Measurements from ENCODE around the gene PRIMA1.
"Not testable (repeated sequence)": the region's sequence is repeated elsewhere in the genome, so short reads cannot be mapped to it uniquely, and the experiment has no call there.

Gene PRIMA1

GRCh38 chr14:93788293-93788542, at the start of gene PRIMA1:
PRIMA1 (minus strand) TSS chr14:93788485; CDS start chr14:93787718, 767 bp downstream.
- no peak for DNase-seq (ENCODE audit: low read depth)

DNA sequence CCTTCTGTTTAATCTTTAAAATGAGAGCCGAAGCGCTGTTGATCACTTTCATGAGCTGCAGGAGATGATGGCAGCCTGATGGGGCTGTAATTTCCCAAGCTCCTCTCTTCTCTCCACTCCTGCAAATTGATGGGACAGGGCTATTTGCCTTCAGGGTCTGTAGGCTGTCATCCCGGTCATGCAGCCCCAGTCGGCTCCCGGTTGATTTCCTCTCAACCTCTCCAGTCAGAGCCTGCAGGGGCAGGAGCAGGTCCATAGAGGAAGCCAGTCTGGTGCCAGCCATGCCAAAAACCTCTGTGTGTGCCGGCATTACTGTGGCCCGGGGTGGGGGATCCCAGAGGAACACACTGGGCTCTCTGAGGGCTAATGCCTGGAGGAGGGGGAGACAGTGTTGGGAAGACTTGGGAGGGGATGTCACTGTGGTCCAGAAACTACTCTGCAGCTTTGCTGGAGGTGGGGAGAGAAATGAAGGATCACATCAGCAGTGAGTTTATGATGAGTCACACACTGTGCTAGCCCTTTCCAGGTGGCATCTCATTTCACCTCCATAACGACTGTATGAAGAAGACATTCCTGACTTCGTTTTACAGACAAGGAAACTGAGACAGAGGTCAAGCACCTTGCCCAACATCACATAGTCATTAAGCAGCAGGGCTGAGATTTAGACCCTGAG, 46.5 kb upstream of the PRIMA1 start:
- DNase-seq (ENCODE audit: low read depth) = no peak

- DNase-seq (ENCODE audit: low read depth) = no peak
These were observed 44.4 kb upstream of the PRIMA1 start for GRCh38 chr14:93832665-93833064.

DNA sequence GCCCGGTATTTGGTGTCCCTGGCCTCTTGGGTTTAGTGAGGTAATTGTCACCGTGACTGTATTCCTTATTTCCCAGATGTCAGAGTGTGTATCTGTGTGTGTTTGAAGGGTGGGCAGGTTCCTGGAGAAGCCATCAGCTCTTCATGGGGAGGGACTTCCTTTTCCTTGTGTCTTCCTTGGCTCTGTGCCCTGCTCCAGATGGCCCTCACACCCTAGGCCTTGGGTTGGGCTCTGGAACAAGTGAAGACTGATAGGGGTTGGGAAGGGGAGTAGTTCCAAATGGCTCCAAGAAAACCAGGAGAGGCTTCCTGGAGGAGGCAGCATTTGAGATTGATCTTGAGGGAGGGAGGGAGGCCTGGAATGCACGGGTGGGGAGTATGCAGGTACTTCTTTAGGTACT, 43.8 kb upstream of the PRIMA1 start:
- DNase-seq (ENCODE audit: low read depth) = no peak

- no peak for DNase-seq (ENCODE audit: low read depth)
These were observed 42.6 kb upstream of the PRIMA1 start for GRCh38 chr14:93830753-93831461.

GRCh38 chr14:93829839-93830481, 41.7 kb upstream of the PRIMA1 start:
- no peak for DNase-seq (ENCODE audit: low read depth)

- no peak for DNase-seq (ENCODE audit: low read depth)
These were observed 36.9 kb upstream of the PRIMA1 start for GRCh38 chr14:93825235-93825553.

DNA sequence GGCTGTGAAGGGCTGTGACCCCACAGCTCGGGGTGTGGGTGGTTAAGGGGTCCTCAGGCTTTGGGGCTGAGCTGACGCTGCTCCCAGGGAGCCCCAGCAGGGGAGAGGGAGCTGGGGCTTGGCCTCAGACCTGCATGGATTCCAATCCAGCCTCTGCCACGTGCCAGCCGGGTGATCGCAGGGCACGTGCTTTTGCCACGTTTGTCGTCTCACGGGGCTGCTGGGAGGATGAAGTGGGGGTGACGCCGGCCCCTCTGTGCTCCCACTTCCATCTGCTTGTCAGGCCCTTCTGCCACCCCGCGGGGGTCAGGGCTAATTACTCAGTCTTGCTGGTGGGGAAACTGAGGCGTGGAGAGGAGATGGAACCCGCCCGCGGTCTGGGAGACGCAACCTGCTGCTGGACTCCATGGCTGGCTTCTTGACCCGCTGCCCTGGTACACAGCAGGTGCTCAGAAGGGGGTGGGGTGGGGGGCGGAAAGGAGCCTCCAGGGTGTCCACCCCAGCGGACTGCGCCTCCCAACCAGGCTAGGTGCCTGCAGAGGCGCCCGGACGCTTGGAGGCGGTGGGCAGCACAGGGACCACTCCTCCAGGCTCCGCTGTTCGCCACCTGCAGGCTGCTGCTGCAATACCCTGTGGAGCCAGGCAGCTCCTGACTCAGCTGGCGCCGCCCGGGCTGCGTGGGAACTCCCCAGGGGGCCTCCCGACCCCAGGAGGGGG, 36.4 kb upstream of the PRIMA1 start:
- DNase-seq (ENCODE audit: low read depth) = no peak

- no peak for DNase-seq (ENCODE audit: low read depth)
These were observed 35.8 kb upstream of the PRIMA1 start for GRCh38 chr14:93824076-93824475.

- DNase-seq (ENCODE audit: low read depth) = no peak
These were observed 32.8 kb upstream of the PRIMA1 start for GRCh38 chr14:93821051-93821450.

DNA sequence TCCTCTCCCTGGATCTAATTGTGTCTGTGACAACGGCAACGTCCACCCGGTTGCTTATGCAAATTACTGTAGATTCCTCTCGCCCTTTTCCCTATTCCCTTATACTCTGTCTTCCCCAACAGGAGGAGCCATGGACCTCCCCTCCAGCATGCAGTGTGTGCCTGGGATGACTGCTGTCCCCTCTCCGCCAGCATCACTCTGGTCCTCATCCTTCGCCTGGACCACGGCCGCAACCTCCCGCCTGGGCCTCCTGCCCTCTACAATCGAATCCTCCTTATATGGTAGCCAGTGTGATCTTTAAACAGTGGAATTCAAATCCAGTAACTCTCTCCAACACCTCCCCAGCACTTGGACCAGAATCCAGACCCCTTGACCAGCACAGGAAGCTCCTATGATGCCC, 30.6 kb upstream of the PRIMA1 start:
- DNase-seq (ENCODE audit: low read depth) = no peak

DNA sequence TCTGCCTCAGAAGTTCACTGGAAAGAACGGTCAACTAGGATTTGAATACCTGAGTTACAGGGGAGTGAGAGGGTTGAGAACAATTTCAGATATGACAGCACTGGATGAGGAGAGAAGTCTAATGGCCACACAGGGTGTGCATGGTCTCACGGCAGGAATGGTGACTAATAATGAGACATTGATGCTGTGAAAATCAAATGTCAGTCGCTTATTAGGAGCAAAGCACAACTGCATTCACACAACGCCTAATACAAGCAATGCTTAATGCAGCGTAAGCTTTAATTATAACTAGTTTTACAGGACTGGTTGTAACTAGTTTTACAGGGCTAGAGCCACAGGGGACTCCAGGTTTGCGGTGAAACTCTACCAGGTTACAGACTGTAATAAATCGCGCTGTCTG, 23.4 kb upstream of the PRIMA1 start:
- DNase-seq (ENCODE audit: low read depth) = no peak

- no peak for DNase-seq (ENCODE audit: low read depth)
These were observed 22.7 kb upstream of the PRIMA1 start for GRCh38 chr14:93811020-93811419.

- DNase-seq (ENCODE audit: low read depth) = not testable (repeated sequence)
These were observed 21.5 kb upstream of the PRIMA1 start for GRCh38 chr14:93809491-93810420.

GRCh38 chr14:93804654-93805053, 16.4 kb upstream of the PRIMA1 start:
- no peak for DNase-seq (ENCODE audit: low read depth)

GRCh38 chr14:93803408-93804318, 15.4 kb upstream of the PRIMA1 start:
- no peak for DNase-seq (ENCODE audit: low read depth)

DNA sequence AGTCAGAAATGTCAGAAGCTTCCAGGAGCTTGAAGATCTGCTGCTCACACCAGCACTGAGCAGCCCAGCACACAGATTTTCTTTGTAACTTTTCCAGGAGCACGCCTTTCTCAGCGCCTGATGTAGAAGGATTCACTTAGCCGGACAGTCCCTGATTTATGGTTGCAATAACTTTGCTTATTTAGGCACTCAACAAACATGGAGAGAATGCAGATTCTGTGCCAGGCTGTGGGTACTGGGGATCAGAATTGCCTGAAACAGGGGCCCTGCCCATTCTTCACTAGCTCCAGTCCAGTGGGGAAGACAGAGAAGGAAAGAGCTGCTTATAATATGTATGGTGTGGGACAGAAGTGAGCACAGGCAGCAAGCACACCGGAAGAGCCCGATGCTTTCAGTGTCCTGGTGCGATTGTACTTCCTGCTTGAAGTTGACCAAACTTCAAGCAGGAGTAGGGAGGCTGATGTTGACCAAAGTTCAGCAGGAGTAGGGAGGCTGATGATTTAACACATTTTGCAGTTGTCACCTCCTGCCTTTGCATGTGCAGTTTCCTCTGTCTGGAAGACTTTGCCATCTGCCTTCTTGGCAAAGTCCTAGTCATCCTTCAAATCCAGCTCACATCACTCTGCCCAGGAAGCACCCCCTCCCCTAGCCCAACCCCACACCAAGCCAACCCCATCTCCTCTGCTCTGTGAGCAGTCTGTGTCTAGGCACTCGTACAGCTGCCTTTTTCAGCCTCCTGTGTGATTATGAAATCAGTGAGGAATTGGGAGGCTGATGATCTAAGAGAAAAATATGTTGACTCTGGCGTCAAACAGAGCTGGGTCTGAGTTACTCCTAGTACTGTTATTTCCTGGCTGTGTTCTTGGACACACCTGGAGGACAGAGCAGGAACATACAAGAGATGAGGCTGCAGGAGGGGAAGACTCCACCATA, 12.0 kb upstream of the PRIMA1 start:
- no peak for DNase-seq (ENCODE audit: low read depth)

DNA sequence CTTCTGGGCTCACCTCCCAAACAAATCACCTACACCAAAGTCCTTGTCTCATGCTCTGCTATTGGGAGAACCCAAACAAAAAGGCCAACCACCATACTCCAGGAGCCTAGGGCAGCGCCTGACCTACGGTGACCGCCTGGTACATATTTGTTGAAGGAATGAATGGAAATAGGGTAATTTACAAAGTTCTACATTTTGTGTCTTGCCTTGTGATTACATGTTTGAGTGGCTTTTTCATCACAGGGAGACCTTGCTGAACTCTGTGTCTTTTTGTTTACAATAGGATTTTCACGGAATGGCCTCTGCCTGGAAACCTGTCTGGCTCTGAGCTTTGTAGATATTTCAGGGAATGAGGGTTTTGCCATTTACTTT, 11.3 kb upstream of the PRIMA1 start:
- DNase-seq (ENCODE audit: low read depth) = no peak

DNA sequence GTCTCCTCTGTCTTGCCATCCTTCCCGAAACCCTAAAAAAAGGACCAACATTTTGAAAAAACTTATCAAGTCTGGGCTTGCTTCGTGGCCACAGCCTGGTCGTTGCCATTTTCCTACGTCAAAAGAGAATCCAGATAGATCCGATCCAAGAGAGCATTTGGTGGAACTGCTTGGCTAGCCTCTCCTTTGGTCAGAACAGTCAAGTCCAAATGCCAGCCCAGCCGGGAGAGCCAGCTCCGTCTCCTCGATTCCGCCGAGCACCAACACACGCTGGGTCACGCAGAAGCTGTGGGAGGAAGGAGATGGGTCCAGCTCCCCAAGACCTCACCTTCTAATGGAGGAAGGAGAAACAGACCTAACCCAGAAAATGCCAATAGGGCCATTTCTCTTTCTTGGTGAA, 9.3 kb upstream of the PRIMA1 start:
- no peak for DNase-seq (ENCODE audit: low read depth)

DNA sequence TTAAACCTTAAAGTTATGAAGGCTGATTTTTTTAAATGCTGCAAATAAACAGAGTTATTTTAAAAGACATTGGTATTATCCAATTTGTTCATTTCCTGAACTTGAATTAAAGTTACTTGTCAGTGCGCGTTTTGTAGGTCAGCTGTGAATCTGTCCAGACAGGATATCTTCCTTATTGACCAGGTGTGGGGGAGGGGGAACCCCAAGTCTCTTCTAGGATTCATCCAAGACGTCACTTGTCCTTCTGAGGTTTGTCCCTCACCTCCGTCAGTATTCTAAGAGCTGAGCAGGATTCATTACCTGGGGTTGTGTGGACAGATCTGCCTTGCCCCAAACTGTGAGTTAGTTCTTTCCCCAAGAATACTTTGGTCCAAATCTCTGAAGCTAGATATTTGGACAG, 8.8 kb upstream of the PRIMA1 start:
- no peak for DNase-seq (ENCODE audit: low read depth)

Data from stimulated activated CD8-positive, alpha-beta memory T cell treated with anti-CD3 and anti-CD28 coated beads, Interleukin-15, amount 100 ng/mL, for 24 hours (primary cell).